ENCODE results near the gene OR5B21. TPM values are rescaled to one million over a fixed set of nuclear protein-coding genes. Genes with fewer than 3 reads are reported as not detected.

The OR5B21 gene
- not detected in 2 replicates for polyA plus RNA-seq

DNA sequence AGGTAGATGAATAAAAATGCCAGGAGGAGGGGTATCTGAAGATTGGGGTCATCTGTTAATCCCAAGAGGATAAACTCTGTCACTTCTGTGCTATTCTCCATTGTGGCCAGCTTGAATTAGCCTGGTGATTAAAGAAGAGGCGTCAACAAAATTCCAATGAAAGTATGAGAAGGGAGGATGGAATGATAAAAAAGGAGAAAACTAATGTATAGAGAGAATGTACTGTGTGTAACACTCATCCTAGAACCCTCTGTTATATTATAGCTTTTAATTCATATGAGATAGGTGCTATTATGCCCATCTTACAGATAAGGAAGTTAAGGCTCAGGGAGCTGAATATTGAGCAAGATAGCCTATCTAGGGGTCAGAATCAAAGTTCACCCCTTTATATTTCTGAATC is at the start of gene OR5B21:
Gene OR5B21, minus strand, starts transcription at position 101 of the 400 bp plus-strand sequence. Its CDS starts 0 bp downstream, at position 101.

Other genes starting within 250 kb of the OR5B21 start
- gene OR10W1, start 239.8 kb downstream of the OR5B21 start, polyA plus RNA-seq, result not detected in 2 replicates
- not detected in 2 replicates for gene OR5B17, start 149.0 kb downstream of the OR5B21 start, polyA plus RNA-seq
- not detected in 2 replicates for gene OR5B3, start 101.2 kb downstream of the OR5B21 start, polyA plus RNA-seq
- gene OR5B2, start 80.0 kb downstream of the OR5B21 start, polyA plus RNA-seq, result not detected in 2 replicates
- not detected in 2 replicates for gene OR5B12, start 65.9 kb downstream of the OR5B21 start, polyA plus RNA-seq
- 3.8 and 5.4 TPM in 2 replicates for gene LPXN, start 67.8 kb upstream of the OR5B21 start, polyA plus RNA-seq
- gene ZFP91, start 71.0 kb upstream of the OR5B21 start, polyA plus RNA-seq, result 17.1 and 23.0 TPM in 2 replicates
- gene CNTF, start 114.6 kb upstream of the OR5B21 start, polyA plus RNA-seq, result not detected in 2 replicates
- gene GLYAT, start 223.8 kb upstream of the OR5B21 start, polyA plus RNA-seq, result not detected in 2 replicates

All from Purkinje cell (primary cell).